Measurements from ENCODE around the gene SVEP1.

Gene SVEP1

DNA sequence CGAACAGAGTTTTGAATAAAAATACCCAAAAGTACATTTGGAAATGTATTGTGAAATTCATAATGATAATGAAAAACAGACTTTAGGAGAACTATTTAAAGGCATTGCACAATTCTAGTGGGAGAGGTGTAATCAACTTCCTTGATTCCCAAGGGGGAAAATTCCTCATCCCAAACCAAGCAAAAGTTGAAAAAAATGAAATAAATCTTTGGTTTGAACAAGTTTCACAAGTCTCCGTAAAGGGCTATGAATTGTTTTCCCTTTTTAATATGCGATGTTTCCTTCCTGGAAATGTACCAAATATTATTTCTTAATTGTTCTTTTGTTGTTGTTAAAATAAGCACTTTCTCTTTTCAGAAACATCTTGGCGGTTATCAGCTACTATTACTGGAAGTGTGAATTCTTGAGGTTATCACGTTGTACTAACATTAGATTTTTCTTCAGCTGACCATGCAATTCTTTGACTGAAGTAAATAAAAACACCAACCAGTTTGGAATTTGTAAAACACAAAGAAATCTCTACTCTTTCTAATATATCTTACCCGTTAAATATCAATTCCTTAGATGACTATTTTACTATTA, 59.3 kb downstream of the SVEP1 start:
- DNase-seq: no peak

DNA sequence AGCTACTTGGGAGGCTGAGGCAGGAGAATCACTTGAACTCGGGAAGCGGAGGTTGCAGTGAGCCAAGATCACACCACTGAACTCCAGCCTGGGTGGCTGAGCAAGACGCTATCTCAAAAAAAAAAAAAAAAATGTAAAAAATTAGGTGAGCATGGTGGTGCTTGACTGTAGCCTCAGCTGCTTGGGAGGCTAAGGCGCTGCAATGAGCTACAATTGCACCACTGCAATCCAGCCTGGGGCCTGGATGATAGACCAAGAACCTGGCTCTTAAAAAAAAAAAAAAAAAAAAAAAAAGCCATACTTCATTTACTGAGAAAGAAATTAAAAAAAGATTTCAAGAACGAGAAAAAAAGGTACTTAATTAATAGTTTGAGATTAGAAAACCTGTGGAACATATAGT, 62.1 kb downstream of the SVEP1 start:
- DNase-seq: no peak

DNA sequence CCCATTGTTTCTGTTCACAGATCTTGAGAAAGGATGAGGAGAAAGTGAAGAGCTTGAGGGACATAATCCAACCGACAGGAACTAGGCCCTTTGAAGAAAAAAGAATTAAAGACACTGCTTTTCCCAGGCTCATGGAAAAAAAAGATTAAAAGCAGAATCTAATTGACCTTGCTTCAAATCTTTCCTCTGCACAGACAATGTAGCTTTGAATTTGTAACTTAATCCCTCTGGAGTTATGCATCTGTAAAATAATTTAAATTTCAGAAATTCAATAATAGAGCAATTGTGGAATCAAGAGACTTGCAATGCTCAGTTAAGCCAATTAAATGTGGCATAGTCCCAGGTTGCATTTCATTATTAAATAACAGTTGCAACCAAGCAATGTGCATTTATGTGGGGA, 64.6 kb downstream of the SVEP1 start:
- no peak for DNase-seq

DNA sequence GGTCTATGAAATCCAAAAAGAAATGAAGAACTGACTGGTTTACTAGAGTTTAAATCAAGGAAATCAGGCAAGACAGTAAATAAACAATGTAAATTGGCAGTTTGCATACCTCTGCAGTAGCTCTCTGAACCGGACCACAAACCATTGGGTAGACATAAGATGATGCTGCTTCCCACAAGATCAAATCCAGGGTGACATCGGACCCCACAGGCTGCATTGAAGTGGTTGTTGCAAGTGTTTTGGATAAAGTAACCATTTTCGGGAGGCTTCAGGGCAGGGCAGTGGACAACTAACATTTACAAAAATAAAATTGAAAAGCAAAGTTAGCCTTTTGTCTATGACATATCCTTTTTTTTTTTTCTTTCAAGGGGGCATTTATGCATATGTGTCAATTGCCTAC, 66.7 kb downstream of the SVEP1 start:
- no peak for DNase-seq

DNA sequence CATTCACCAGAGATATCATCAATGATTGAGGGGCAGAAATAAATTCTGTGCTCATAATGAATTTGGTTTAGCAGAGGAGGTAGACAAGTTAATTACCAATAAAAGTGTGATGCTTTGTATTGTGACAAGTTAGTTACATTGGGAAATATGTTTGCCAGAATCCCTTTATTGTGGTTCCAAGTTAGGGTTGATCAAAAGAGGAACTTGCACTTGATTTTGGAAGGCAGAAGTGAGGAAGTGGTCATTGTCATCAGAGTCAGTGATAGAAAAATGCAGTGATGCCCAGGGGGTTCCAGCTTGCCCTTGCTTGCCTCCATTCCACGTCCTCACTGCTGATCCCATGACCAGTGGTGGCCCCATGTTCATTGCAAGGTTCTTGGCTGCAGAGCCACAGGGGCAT, 69.7 kb downstream of the SVEP1 start:
- DNase-seq: peak; percentile 31

DNA sequence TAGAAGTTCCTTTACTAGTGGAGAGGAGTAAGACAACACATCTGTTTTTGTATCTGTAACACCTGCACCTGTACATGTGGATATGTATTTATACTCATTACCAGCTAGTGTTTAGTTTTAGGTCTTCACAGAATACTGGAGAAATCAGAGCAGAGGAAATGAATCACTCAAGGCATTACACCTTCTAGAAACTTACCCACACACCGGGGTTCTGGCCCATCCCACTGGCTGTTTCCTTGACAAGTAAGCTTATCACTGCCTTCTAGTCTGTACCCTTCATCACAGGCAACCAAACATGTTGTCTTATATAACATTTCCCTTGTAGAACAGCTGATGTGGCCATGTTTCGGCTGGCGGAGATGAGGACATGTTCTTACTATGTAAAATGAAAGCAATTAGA, 76.7 kb downstream of the SVEP1 start:
- no peak for DNase-seq

DNA sequence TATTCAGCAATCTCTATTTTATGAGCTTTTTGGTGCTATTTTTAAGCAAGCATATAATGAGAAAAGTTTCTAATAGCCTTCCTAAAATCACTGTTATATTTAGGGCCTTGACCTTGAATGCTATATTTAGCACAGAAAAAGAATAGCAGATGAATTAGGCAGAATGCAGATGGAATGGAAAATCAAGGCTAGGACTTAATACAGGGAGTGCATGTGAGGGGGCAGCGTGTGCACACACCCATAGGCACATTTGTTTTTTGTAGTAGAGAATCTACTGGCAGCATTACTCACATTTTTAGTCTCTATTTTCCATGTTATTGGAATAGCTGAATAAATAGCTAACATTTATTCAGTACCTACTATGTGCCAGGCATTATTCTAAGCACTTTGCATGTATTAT, 79.9 kb downstream of the SVEP1 start:
- no peak for DNase-seq

DNA sequence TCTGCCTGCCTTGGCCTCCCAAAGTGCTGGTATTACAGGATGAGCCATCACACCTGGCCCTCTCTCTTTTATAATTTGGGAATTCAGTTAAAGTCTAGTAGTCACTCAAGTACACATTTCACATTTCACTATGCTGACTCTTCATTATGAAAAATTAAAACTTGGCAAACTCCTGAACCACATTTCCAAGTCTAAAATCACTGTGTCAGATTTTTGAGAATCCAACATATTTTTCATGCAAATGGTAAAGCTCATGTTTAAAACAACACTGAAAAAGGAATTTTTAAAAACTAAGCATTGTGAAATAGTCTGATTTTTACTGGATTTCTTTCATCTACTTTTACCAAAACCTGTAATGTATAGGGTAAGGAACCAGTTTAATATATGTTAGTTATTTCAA, 92.3 kb downstream of the SVEP1 start:
- DNase-seq: no peak

DNA sequence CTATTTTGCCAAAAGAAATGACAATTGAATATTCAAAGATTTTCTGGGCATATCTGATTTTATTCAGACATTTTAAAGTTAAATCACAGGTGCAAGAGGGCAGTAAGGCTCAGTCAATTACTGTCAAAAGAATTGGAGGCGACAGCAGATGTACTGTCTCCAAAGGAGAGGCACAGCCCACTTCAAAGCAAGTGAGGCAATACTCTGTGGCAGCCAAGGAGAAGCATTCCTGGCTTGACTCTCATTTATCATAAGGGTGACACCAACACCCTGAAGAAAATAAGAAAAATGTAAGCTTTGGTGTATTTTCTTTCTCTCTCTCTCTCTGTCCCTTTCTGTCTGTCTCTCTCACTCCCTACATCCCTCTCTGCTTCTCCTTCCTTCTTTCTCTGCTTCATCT, 93.3 kb downstream of the SVEP1 start:
- no peak for DNase-seq

DNA sequence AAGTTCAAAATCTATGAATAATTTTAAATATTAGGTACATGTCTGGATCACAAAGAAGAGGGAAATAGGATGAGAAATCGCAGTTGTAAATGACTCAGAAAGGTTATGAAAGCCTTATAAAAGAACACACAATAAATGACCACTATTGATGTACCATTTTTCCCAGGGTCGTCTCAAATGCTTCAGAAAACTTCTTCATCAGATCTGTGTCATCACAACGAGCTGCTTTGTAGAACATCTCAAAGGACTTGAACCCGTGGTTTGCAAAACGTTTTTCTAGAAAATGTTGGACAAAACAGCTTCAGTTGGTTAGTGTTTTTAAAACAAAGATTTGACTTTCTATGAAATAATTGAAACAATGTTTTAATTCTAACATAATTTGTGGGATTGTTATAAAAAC, 100.1 kb downstream of the SVEP1 start:
- no peak for DNase-seq

DNA sequence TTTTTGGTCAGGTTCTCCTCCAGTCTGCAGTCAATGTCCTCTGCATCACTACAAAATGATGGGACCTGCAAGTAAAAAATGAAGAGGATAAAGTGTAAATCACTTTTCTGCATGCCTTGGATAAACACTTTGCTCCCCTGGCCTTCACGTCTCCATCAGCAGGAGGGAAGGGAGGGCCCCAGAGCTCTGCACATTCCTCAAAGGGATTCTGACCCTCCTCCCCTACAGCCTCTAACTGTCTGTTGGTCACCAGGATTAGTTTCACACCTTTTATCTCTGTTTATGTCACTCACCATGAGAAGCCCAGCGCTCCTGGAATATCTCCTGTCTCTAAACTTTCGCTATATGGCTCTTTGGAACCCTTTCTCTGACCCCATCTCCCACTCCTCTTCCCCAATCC, 103.3 kb downstream of the SVEP1 start:
- no peak for DNase-seq

DNA sequence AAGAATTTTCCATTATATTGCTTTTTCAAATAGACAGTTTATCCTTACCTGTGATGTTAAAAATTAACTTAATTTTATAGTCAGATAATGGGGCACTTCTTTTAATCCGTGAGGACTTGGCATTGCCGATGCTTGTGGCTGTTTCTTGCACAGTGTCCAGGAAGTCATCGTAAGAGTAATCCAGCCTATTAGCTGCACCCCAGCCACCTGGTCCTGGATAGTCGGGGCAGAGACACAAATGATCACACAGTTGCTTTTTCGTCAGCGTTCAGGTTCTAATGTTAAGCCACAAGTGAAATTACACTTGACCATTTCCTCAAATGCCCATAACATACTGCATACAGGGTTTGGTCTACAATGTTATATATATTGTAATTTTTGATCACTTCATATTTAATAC, 107.4 kb downstream of the SVEP1 start:
- no peak for DNase-seq

DNA sequence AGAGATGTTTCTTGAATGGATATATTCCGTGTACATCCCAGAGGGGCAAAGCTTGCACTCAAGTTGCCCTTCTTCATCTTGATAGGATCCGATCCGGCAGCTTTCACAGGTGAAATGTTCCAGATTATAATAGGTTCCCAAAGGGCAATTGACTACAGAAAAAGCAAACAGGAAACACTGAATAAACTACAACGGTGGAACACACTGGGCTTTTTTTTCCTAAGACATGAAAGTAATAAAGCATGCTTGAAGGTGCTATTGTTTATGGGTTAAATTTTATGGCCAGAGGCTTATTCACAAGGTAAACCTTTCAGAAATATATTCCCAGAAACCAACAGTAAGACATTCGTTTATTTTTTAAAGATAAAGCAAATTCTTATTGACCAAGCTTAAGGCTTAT, 110.6 kb downstream of the SVEP1 start:
- DNase-seq: no peak

DNA sequence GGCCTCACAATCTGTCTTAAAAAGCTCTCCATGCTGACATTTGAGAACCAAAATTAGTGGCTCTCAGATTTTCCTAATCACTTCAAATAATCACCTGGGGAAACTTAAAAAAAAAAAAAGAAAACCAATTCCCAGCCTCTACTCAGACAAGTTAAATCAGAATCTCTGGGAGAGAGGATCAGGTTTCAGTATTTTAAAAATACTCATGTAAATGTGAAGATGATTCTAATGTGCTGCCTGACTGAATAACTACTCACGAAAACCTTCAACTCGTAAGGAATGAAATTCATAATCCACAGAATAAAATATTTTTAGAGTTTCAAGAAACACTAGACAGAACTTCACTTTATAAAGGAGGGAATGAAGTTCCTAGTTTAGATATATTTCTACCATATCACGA, 114.4 kb downstream of the SVEP1 start:
- no peak for DNase-seq

DNA sequence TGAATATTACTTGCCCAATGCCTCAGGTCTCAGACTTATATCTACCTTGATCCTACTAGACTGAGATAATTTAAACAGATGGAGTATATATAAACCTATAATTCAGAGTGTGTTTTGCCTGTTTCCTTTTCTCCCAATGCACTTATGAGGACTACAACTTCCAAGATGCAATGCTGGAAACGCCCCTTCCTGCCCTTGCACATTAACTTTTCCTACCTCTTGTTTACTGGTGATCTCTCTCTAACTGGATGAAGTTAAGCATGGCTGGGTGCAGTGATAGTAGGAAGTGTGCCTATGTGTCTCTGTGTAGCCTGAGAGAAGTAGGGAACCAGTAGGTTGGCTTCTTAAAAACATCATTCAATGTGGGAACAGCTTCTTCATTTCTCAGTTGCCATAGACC, 115.2 kb downstream of the SVEP1 start:
- DNase-seq: peak; percentile 7

DNA sequence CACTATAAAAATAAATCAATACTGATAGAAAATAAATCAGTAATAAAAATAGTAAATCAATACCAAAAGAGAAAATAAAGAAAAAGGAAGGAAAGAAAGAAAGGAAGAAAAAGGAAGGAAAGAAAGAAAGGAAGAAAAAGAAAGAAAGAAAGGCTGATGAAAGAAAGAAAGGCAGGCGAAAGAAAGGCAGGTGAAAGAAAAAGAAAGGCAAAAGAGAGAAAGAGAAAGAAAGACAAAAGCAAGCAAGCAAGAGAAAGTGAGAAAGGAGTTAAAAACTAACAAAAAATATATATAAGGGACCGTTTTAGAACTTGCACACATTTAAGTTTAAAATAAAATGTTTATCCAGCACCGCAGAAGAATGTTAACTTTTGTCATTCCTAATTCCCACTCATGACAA, 116.0 kb downstream of the SVEP1 start:
- no peak for DNase-seq

DNA sequence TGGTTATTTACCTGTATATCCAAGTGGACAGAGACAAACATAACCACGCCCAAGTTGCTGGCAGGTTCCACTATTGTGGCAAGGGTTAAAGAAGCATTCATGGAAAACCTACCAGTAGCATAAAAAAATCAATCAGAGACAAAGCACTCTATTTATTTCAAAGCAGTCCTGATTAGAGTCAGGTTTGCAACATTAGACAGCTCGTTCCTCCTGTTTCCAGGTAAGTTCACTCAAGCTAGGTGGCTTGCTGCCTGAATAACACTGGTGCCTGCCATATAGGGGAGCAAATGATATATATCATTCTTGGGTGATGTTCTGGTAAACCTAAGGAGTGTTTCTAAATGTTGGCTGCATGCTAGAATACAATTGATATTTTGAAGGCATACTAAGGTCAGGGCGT, 122.3 kb downstream of the SVEP1 start:
- no peak for DNase-seq

DNA sequence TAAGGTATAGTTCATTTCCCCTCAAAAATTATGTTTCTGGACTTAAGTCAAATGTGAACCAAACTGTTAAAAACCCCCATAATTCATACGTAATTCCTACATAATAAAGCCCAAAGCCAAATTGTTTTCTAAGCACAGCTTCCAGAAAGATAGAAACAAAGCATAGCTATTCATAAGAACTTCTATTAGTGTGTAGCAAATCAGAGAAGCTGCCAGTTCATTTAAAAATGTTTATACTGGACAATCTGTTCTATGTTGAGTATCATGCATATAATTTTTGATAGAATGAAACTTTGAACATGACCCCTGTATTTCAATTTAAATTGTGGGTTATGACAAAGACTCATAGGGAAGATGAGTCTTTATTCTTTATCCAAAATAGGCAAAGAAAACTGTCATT, 122.9 kb downstream of the SVEP1 start:
- no peak for DNase-seq

DNA sequence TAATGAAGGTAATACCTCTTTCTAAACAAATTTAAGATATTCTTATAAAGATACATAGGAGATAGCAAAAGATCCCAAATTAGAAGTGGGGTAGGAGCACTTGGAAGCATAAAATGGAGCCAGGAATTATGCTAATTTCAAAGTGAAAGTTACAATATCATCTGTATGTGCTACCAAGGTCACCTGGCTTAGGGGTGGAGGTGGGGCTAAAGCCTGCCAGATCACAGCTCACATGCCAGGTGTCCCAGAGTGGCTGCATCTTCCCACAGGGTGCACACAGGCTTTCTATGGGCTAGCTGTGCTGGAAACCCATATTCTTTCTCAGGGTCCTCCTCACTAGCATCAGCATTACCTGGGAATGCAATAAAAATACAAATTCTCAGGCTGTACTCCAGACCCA, 123.7 kb downstream of the SVEP1 start:
- no peak for DNase-seq

DNA sequence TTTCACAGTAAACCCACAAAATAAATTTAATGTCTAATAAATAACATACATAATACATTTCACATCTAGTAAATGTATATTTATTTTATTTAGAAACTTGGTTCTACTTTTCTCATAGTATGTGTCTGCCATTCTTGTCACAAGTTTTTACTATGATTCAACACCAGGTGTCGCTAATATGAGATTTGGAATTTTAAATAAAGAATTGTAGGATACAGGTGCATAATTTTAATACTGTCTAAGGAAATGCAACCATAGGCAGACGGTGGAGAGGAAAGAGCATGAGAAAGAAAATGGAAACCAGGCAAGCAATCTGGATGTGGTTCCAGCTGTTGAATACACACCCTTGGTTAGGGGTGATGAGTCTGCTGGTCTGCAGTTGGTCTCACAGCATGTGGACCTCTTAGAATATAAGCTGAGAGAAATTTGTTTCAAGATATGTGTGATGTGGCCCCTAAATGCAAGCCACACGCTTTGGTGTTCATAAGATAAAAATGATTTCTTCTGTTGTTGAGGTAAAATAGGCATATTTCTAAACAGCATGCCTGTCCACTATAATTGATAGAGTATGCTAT, 127.2 kb downstream of the SVEP1 start:
- peak; percentile 29 for DNase-seq

DNA sequence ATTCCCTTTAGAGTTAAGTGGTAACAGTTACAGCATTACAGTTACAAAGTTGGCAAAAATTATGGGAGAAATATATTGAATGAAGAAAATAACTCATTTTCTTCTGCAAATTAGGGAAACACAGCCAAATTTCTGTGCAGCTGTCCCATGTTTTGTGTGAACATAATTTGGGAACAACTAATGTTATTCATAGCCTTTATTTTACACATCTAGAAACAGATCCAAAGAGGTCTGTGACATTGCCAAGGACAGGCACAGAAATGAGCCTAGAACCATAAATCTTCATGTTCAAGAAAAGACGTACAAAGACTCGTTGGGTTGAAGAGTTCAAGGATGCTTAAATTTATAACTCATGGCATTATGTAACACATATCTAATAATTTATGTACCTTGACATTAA, 127.8 kb downstream of the SVEP1 start:
- no peak for DNase-seq

DNA sequence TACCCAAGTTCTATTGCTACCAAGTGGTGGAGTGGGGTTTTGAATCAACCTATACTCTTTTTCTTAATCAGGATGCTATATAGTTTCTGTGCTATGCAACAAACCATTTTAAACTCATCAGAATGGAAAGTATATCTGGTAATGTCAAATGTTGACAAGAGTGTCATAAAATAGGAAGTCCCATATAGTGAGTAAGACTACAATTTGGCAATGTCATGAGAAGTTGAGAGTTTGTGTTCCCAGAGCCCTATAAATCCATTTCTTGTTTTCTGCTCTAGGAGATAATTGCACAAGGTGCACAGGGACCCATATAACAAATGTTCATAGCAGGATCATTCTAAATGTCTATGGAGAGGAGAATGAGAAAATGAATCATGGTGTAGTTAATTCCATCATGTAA, 132.1 kb downstream of the SVEP1 start:
- DNase-seq: no peak

DNA sequence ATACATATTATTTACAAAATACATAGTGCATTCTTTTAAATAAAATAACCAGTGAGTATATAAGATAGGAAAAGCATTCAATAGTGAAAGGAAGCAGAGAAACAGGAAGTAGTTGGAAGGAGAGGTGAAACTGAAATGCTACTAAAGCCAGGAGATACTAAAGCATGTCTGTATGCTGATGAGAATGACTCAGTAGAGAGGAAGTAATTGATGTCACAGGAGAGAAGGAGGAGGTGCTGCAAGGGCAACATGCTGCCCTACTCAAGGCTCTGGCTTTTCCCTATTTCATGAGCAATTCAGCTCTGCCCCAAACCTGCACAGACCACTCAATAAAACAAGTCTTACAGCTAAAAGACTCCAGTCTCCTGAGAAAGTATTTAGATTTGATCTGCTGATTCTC, 133.4 kb downstream of the SVEP1 start:
- peak; percentile 13 for DNase-seq

DNA sequence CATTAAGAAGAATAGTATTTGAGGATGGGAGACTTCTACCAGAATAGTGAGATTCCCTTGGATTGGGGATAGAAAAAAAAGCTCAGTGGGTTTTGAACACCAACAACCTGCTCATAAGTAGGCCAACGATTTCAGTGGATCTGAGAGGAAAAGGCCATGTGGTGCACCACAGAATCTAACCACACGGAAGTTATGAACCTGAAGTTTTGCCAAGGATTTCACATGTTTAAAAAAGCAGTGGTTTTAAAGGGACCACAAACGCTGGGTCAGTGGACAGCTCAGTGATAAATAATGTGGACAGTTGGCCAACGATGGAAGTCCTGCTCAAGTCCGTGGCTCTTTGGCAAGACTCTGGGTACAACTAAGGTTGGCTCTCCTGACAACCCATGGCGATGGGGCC, 134.6 kb downstream of the SVEP1 start:
- peak; percentile 46 for DNase-seq

DNA sequence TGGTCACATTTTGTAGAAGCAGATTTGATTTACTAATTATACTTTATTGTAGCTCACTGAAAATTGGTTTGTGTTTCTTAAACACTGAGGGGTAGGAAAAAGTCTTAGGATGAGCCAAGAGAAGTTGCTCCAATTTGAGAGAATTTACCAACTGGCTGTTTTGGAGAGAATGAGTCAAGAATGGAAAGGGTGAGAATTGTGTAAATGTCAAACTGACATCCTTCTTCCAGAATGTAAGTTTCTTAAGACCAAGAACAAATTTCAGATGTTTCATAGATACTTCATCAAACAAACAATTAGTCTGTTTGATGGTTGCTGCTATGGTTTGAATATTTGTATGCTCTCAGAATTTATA, 135.7 kb downstream of the SVEP1 start:
- no peak for DNase-seq

Measured in hematopoietic multipotent progenitor cell treated with erythropoietin and hydrocortisone succinate and interleukin-3 and kit ligand, for 4 days (in vitro differentiated cells).